HepG2 (cell line): ENCODE data around the gene MCTS1. TPM values are rescaled to one million over a fixed set of nuclear protein-coding genes. Genes with fewer than 3 reads are reported as not detected.

Experiments used
- ADNP ChIP-seq: sonication (generic); formaldehyde crosslinking; IDR thresholded peaks from 2 replicates; pipeline ENCODE4 v1.4.0; 2020; ENCODE audit warnings: missing genetic modification reagents
- CREB1 ChIP-seq, 2 experiments: fragments of 450-650 bp in 1 of 2; IDR thresholded peaks; 2 replicates each; pipeline ENCODE4 v1.6.1; 2016 to 2017; ENCODE audit warnings: control low read depth in 1 of 2, mild to moderate bottlenecking in 1 of 2, missing compliant biosample characterization in 1 of 2, missing genetic modification characterization in 1 of 2
- FOXK2 ChIP-seq: fragments of 450-650 bp; IDR thresholded peaks from 2 replicates; pipeline ENCODE4 v1.6.1; 2016
- HOXA3 ChIP-seq: sonication (generic); formaldehyde crosslinking; IDR thresholded peaks from 2 replicates; pipeline ENCODE4 v1.5.0; 2020; ENCODE audit warnings: missing genetic modification reagents
- NCOA2 ChIP-seq: sonication (generic); formaldehyde crosslinking; IDR thresholded peaks from 2 replicates; pipeline ENCODE4 v1.8.0; 2022; ENCODE audit warnings: inconsistent platforms
- NR2C2 ChIP-seq: sonication (generic); formaldehyde crosslinking; IDR thresholded peaks from 2 replicates; pipeline ENCODE4 v1.4.0; 2020; ENCODE audit warnings: missing genetic modification reagents, mild to moderate bottlenecking, moderate library complexity, borderline replicate concordance
- POLR2AphosphoS5 ChIP-seq: IDR thresholded peaks from 2 replicates; pipeline ENCODE4 v1.6.1; 2012; ENCODE audit warnings: low read depth, low read length
- SIN3A ChIP-seq: IDR thresholded peaks from 2 replicates; pipeline ENCODE4 v1.6.1; 2011; ENCODE audit warnings: low read depth, mild to moderate bottlenecking, control low read depth, low read length, borderline replicate concordance
- SMAD9 ChIP-seq: sonication (generic); formaldehyde crosslinking; IDR thresholded peaks from 2 replicates; pipeline ENCODE4 v1.5.1; 2020; ENCODE audit warnings: mild to moderate bottlenecking, missing genetic modification reagents
- THAP11 ChIP-seq: IDR thresholded peaks from 2 replicates; pipeline ENCODE4 v1.6.1; 2016; ENCODE audit warnings: missing biosample characterization, missing genetic modification reagents
- ZNF335 ChIP-seq: sonication (generic); formaldehyde crosslinking; IDR thresholded peaks from 2 replicates; pipeline ENCODE4 v1.4.0; 2020; ENCODE audit warnings: missing genetic modification reagents
- ZNF383 ChIP-seq: sonication (generic); formaldehyde crosslinking; IDR thresholded peaks from 2 replicates; pipeline ENCODE4 v1.4.0; 2020; ENCODE audit warnings: missing genetic modification reagents, mild to moderate bottlenecking, borderline replicate concordance
- ZNF550 ChIP-seq: sonication (generic); formaldehyde crosslinking; IDR thresholded peaks from 2 replicates; pipeline ENCODE4 v1.4.0; 2020; ENCODE audit warnings: mild to moderate bottlenecking, missing genetic modification reagents, borderline replicate concordance
- ZNF557 ChIP-seq: sonication (generic); formaldehyde crosslinking; IDR thresholded peaks from 2 replicates; pipeline ENCODE4 v1.4.0; 2020; ENCODE audit warnings: missing genetic modification reagents
- ZNF670 ChIP-seq: sonication (generic); formaldehyde crosslinking; IDR thresholded peaks from 2 replicates; pipeline ENCODE4 v1.8.0; 2022; ENCODE audit warnings: mild to moderate bottlenecking, missing genetic modification reagents, borderline replicate concordance
- ZNF781 ChIP-seq: sonication (generic); formaldehyde crosslinking; IDR thresholded peaks from 2 replicates; pipeline ENCODE4 v1.5.1; 2020; ENCODE audit warnings: borderline replicate concordance, mild to moderate bottlenecking, missing genetic modification reagents; ENCODE audit errors: not compliant biosample characterization
- ZSCAN12 ChIP-seq: sonication (generic); formaldehyde crosslinking; IDR thresholded peaks from 2 replicates; pipeline ENCODE4 v1.9.0; 2021; ENCODE audit warnings: mild to moderate bottlenecking, missing genetic modification reagents
- polyA plus RNA-seq, 8 experiments: library from polyadenylated mRNA; depleted of rRNA in 3 of 8; stranded (reverse) in 7 of 8; unstranded in 1 of 8; fragments of >200 nt; fragmentation: Illumina TruSeq in 4 of 8; extraction: Trizol in 4 of 8; gene quantifications; 2 replicates each; pipeline versions ENCODE4 v1.2.1 to v1.2.3, GENCODE V29; 2011 to 2016; ENCODE audit warnings: low read depth in 4 of 8, missing spikeins in 1 of 8, mixed read lengths in 1 of 8; ENCODE audit not compliant: insufficient read depth in 1 of 8
- total RNA-seq, 5 experiments: library from RNA; depleted of rRNA; stranded (reverse); fragments of >200 nt; fragmentation: Illumina TruSeq; extraction: Trizol; gene quantifications; 2 replicates each; pipeline ENCODE4 v1.2.3, GENCODE V29; 2016; ENCODE audit warnings: low read depth in 1 of 5
- TF ChIP-seq, protein P1 (sequence below): sonication (generic); formaldehyde crosslinking; IDR thresholded peaks from 2 replicates; pipeline ENCODE4 v1.9.0; 2021; ENCODE audit warnings: missing genetic modification reagents, mild to moderate bottlenecking, borderline replicate concordance
- TF ChIP-seq, protein P2 (sequence below): sonication (generic); formaldehyde crosslinking; IDR thresholded peaks from 2 replicates; pipeline ENCODE4 v1.4.0; 2020; ENCODE audit warnings: mild to moderate bottlenecking, low read depth, missing genetic modification reagents
- TF ChIP-seq, protein P3 (sequence below): sonication (generic); formaldehyde crosslinking; IDR thresholded peaks from 2 replicates; pipeline ENCODE4 v1.5.1; 2020; ENCODE audit warnings: missing genetic modification reagents, mild to moderate bottlenecking, borderline replicate concordance
- TF ChIP-seq, protein P4 (sequence below), 2 experiments: sonication (generic) in 1 of 2; formaldehyde crosslinking in 1 of 2; IDR thresholded peaks; 2 replicates each; pipeline versions ENCODE4 v1.5.1 to v1.6.1; 2011 to 2020; ENCODE audit warnings: borderline replicate concordance in 1 of 2, low read depth in 1 of 2, low read length in 1 of 2, mild to moderate bottlenecking in 1 of 2, missing genetic modification reagents in 1 of 2, moderate library complexity in 1 of 2

MCTS1 gene
- total and polyA plus RNA-seq, 2 of the 13 experiments (the other 11 are each of a cell fraction or from before 2014, with no cell fraction given), result 30.1 to 59.0 TPM

DNA sequence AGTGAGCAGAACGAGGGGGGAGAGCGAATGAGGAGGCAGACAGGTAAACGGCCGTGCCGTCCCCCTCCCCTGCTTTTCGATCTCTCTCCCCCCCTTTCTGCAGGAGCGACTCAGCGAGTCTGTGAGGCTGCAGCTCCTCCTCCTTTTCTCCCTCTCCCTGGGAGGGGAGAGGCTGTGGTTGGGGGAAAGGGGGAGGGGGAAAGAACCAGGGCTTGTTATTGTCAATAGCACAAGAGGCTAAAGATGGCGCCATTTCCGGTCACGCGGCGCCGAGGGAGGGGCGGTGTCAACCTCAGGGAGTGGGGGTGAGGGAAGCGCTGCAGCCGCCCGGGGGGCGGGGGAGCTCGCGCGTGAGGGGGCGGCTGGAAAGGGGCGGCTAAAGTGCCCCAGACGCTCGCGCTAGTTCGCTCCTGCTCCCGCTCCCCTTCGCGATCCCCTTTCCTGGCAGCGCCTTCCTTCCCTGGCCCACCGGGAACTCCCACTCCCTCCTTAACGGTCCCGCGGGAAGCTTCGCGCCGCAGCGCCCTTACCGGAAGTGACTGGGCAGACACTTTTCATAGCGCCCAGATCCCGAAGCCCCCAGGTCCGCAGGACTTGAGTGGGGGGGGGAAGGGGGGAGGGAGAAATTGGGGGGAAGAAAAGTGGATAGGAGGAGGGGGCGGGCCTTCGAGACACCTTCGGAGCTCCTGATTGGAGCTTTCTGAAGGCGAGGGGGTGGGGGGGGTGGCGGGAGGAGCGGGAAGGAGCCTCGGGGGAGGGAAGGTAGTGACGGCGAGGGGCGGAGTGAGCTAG, 42.9 kb upstream of the MCTS1 start, which contains the start of gene CUL4B (continued):
- TF ChIP-seq CREB1 (IDR thresholded peaks at IDR 0.05) (no peak), CREB1 (CRISPR knock-in tag; IDR thresholded peaks at IDR 0.05) (0 out of 2 replicates have a peak, but pooled peaks have one; percentile 45), POLR2AphosphoS5 (peak; percentile 55; the same call in 1 of the 2 replicates), HOXA3 (CRISPR knock-in tag) (peak; percentile 75), ZNF557 (CRISPR knock-in tag) (no peak), NR2C2 (CRISPR knock-in tag) (no peak), ZNF550 (no peak), FOXK2 (peak; percentile 77; the same call in 1 of the 2 replicates), ZNF781 (CRISPR knock-in tag) (no peak), THAP11 (CRISPR knock-in tag) (no peak), ZSCAN12 (CRISPR knock-in tag) (no peak), SIN3A (no peak), ADNP (no peak), SMAD9 (no peak), ZNF335 (CRISPR knock-in tag) (no peak), ZNF670 (CRISPR knock-in tag) (no peak), NCOA2 (CRISPR knock-in tag) (no peak), ZNF383 (CRISPR knock-in tag) (no peak)
- TF ChIP-seq, protein P1, sequence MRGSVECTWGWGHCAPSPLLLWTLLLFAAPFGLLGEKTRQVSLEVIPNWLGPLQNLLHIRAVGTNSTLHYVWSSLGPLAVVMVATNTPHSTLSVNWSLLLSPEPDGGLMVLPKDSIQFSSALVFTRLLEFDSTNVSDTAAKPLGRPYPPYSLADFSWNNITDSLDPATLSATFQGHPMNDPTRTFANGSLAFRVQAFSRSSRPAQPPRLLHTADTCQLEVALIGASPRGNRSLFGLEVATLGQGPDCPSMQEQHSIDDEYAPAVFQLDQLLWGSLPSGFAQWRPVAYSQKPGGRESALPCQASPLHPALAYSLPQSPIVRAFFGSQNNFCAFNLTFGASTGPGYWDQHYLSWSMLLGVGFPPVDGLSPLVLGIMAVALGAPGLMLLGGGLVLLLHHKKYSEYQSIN (CRISPR knock-in tag), result no peak
- TF ChIP-seq, protein P2, sequence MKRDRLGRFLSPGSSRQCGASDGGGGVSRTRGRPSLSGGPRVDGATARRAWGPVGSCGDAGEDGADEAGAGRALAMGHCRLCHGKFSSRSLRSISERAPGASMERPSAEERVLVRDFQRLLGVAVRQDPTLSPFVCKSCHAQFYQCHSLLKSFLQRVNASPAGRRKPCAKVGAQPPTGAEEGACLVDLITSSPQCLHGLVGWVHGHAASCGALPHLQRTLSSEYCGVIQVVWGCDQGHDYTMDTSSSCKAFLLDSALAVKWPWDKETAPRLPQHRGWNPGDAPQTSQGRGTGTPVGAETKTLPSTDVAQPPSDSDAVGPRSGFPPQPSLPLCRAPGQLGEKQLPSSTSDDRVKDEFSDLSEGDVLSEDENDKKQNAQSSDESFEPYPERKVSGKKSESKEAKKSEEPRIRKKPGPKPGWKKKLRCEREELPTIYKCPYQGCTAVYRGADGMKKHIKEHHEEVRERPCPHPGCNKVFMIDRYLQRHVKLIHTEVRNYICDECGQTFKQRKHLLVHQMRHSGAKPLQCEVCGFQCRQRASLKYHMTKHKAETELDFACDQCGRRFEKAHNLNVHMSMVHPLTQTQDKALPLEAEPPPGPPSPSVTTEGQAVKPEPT (CRISPR knock-in tag), result no peak
- TF ChIP-seq, protein P3, sequence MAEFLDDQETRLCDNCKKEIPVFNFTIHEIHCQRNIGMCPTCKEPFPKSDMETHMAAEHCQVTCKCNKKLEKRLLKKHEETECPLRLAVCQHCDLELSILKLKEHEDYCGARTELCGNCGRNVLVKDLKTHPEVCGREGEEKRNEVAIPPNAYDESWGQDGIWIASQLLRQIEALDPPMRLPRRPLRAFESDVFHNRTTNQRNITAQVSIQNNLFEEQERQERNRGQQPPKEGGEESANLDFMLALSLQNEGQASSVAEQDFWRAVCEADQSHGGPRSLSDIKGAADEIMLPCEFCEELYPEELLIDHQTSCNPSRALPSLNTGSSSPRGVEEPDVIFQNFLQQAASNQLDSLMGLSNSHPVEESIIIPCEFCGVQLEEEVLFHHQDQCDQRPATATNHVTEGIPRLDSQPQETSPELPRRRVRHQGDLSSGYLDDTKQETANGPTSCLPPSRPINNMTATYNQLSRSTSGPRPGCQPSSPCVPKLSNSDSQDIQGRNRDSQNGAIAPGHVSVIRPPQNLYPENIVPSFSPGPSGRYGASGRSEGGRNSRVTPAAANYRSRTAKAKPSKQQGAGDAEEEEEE (CRISPR knock-in tag), result no peak
- TF ChIP-seq, protein P4, sequence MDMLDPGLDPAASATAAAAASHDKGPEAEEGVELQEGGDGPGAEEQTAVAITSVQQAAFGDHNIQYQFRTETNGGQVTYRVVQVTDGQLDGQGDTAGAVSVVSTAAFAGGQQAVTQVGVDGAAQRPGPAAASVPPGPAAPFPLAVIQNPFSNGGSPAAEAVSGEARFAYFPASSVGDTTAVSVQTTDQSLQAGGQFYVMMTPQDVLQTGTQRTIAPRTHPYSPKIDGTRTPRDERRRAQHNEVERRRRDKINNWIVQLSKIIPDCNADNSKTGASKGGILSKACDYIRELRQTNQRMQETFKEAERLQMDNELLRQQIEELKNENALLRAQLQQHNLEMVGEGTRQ (IDR thresholded peaks at IDR 0.05; ENCODE audit: low read depth, low read length), result peak; percentile 66
- TF ChIP-seq, protein P4 (CRISPR knock-in tag; IDR thresholded peaks at IDR 0.05; ENCODE audit: borderline replicate concordance), result peak; percentile 79; the same call in 1 of the 2 replicates
